HepG2 (cell line): ENCODE measurements around the gene INTS3. TPM values are rescaled to one million over a fixed set of nuclear protein-coding genes. Genes with fewer than 3 reads are reported as not detected.
A peak's percentile ranks its signal among the peaks of the same experiment; 100 is the strongest.

Experiments used
- AKNA ChIP-seq: sonication (generic); formaldehyde crosslinking; IDR thresholded peaks from 2 replicates; pipeline ENCODE4 v1.4.0; 2020; ENCODE audit warnings: missing genetic modification reagents, borderline replicate concordance
- CSRNP1 ChIP-seq: sonication (generic); formaldehyde crosslinking; IDR thresholded peaks from 2 replicates; pipeline ENCODE4 v1.8.1; 2023; ENCODE audit warnings: mild to moderate bottlenecking, missing genetic modification reagents
- LRRFIP1 ChIP-seq: sonication (generic); formaldehyde crosslinking; conservative IDR thresholded peaks from 2 replicates; pipeline ENCODE4 v1.4.0; 2020; ENCODE audit warnings: missing genetic modification reagents
- NR2F6 ChIP-seq, 2 experiments: IDR thresholded peaks; 2 replicates each; pipeline ENCODE4 v1.6.1; 2016; ENCODE audit warnings: antibody characterized with exemption in 1 of 2, mild to moderate bottlenecking in 1 of 2
- ZFP1 ChIP-seq: IDR thresholded peaks from 2 replicates; pipeline ENCODE4 v1.6.1; 2016
- ZNF33A ChIP-seq: sonication (generic); formaldehyde crosslinking; IDR thresholded peaks from 2 replicates; pipeline ENCODE4 v1.5.1; 2020; ENCODE audit warnings: missing genetic modification reagents, mild to moderate bottlenecking, moderate library complexity, borderline replicate concordance
- ZNF432 ChIP-seq: sonication (generic); formaldehyde crosslinking; IDR thresholded peaks from 2 replicates; pipeline ENCODE4 v1.5.0; 2020; ENCODE audit warnings: missing genetic modification reagents, mild to moderate bottlenecking, borderline replicate concordance
- ZNF609 ChIP-seq: sonication (generic); formaldehyde crosslinking; IDR thresholded peaks from 2 replicates; pipeline ENCODE4 v1.4.0; 2020; ENCODE audit warnings: mild to moderate bottlenecking, missing genetic modification reagents, borderline replicate concordance
- polyA plus RNA-seq, 8 experiments: library from polyadenylated mRNA; depleted of rRNA in 3 of 8; stranded (reverse) in 7 of 8; unstranded in 1 of 8; fragments of >200 nt; fragmentation: Illumina TruSeq in 4 of 8; extraction: Trizol in 4 of 8; gene quantifications; 2 replicates each; pipeline versions ENCODE4 v1.2.1 to v1.2.3, GENCODE V29; 2011 to 2016; ENCODE audit warnings: low read depth in 4 of 8, missing spikeins in 1 of 8, mixed read lengths in 1 of 8; ENCODE audit not compliant: insufficient read depth in 1 of 8
- total RNA-seq, 5 experiments: library from RNA; depleted of rRNA; stranded (reverse); fragments of >200 nt; fragmentation: Illumina TruSeq; extraction: Trizol; gene quantifications; 2 replicates each; pipeline ENCODE4 v1.2.3, GENCODE V29; 2016; ENCODE audit warnings: low read depth in 1 of 5

INTS3 gene
- total and polyA plus RNA-seq, 2 of the 13 experiments (the other 11 are each of a cell fraction or from before 2014, with no cell fraction given), result 17.2 to 27.2 TPM

GRCh38 chr1:153783233-153784190, 55.7 kb downstream of the INTS3 start (continued):
- TF ChIP-seq AKNA (no peak), CSRNP1 (CRISPR knock-in tag) (peak; percentile 98), ZFP1 (CRISPR knock-in tag) (no peak), ZNF432 (CRISPR knock-in tag) (no peak), LRRFIP1 (CRISPR knock-in tag) (no peak), ZNF609 (CRISPR knock-in tag) (no peak; the same call in 1 of the 2 replicates), ZNF33A (CRISPR knock-in tag) (no peak), NR2F6 (IDR thresholded peaks at IDR 0.05) (no peak), NR2F6 (CRISPR knock-in tag; IDR thresholded peaks at IDR 0.05) (no peak; the same call in 1 of the 2 replicates)
